PC-3 (cell line): Measurements from ENCODE around the gene UNCX.

ENCODE experiments used
- CTCF ChIP-seq: fragments of 300-600 bp; sonication (generic); conservative IDR thresholded peaks from 2 replicates; pipeline ENCODE4 v1.5.1; 2017; ENCODE audit warnings: antibody characterized with exemption, low read depth, mild to moderate bottlenecking, low read length
- EZH2 ChIP-seq: fragments of 300-600 bp; sonication (generic); IDR thresholded peaks from one replicate; pipeline ENCODE4 v1.6.1; 2017; ENCODE audit warnings: antibody characterized with exemption, mild to moderate bottlenecking, low read length; ENCODE audit not compliant: unreplicated experiment

- no peak for TF ChIP-seq CTCF
- TF ChIP-seq EZH2, result no peak
Observed at GRCh38 chr7:1252540-1253090, 19.9 kb downstream of the UNCX start.
